CD4-positive, CD25-positive, alpha-beta regulatory T cell (primary cell): ENCODE measurements around the gene NIPAL3. TPM values are rescaled to one million over a fixed set of nuclear protein-coding genes. Genes with fewer than 3 reads are reported as not detected.

Experiments used
- ATAC-seq, 2 donors: fragments of 150-1000 bp; cut with Tn5 transposase; one replicate each; pipeline ENCODE4 v1.10.0; 2021; ENCODE audit warnings: low read depth in 2 of 2, moderate number of reproducible peaks in 2 of 2, moderate library complexity in 1 of 2
- DNase-seq, 3 donors: peaks; one replicate each; pipeline versions ENCODE4 v3.0.0 to v3.0.0-alpha.2; 2012 to 2022; ENCODE audit warnings: mixed read lengths in 1 of 3
- H3K27ac ChIP-seq: one replicate; pipeline ENCODE4 v1.7.0; 2013; ENCODE audit warnings: mild to moderate bottlenecking, low read length; ENCODE audit not compliant: insufficient read depth, poor library complexity, severe bottlenecking
- H3K27me3 ChIP-seq: one replicate; pipeline ENCODE4 v1.7.0; 2013; ENCODE audit warnings: low read length; ENCODE audit not compliant: control insufficient read depth, insufficient read depth
- H3K36me3 ChIP-seq: one replicate; pipeline ENCODE4 v1.7.0; 2013; ENCODE audit warnings: mild to moderate bottlenecking, low read length, moderate library complexity; ENCODE audit not compliant: control insufficient read depth, insufficient read depth
- H3K4me1 ChIP-seq: 2 replicates; pipeline ENCODE4 v1.7.0; 2013; ENCODE audit warnings: mild to moderate bottlenecking, low read length; ENCODE audit not compliant: insufficient read depth, control insufficient read depth, poor library complexity, severe bottlenecking
- H3K4me3 ChIP-seq: one replicate; pipeline ENCODE4 v1.7.0; 2013; ENCODE audit warnings: low read depth, mild to moderate bottlenecking, low read length, moderate library complexity
- H3K9me3 ChIP-seq, 2 experiments: 1 replicate in 1 of 2; 2 replicates in 1 of 2; pipeline ENCODE4 v1.7.0; 2013; ENCODE audit warnings: low read length in 2 of 2, mild to moderate bottlenecking in 1 of 2, moderate library complexity in 1 of 2; ENCODE audit not compliant: control insufficient read depth in 2 of 2
- H3K27ac Mint-ChIP-seq, 3 donors: one replicate each; pipeline ENCODE4 v1.8.0; 2020 to 2022; ENCODE audit warnings: mild to moderate bottlenecking in 3 of 3, mixed read lengths in 3 of 3, moderate library complexity in 2 of 3
- H3K27me3 Mint-ChIP-seq: one replicate; pipeline ENCODE4 v1.8.0; 2022; ENCODE audit warnings: mild to moderate bottlenecking, mixed read lengths
- H3K36me3 Mint-ChIP-seq: one replicate; pipeline ENCODE4 v1.8.0; 2020; ENCODE audit warnings: mixed read lengths
- H3K4me1 Mint-ChIP-seq, 4 donors: one replicate each; pipeline ENCODE4 v1.8.0; 2020 to 2022; ENCODE audit warnings: mixed read lengths in 4 of 4, mild to moderate bottlenecking in 1 of 4
- H3K4me3 Mint-ChIP-seq, 4 donors: one replicate each; pipeline ENCODE4 v1.8.0; 2020 to 2022; ENCODE audit warnings: mild to moderate bottlenecking in 4 of 4, mixed read lengths in 4 of 4, moderate library complexity in 3 of 4
- H3K9me3 Mint-ChIP-seq, 7 donors: one replicate each; pipeline ENCODE4 v1.8.0; 2020 to 2022; ENCODE audit warnings: mixed read lengths in 7 of 7, mild to moderate bottlenecking in 3 of 7, moderate library complexity in 2 of 7
- polyA plus RNA-seq, 4 donors: library from polyadenylated mRNA; unstranded; fragments of 300-500 nt; fragmentation: Illumina TruSeq; gene quantifications; one replicate each; pipeline ENCODE4 v1.2.3, GENCODE V29; 2021
- total RNA-seq: library from RNA; stranded (reverse); gene quantifications from one replicate; pipeline ENCODE4 v1.2.3, GENCODE V29; 2022

The NIPAL3 gene
- total and polyA plus RNA-seq, 5 donors from 2014 or later = 57.0 to 70.2 (median 63.0) TPM

DNA sequence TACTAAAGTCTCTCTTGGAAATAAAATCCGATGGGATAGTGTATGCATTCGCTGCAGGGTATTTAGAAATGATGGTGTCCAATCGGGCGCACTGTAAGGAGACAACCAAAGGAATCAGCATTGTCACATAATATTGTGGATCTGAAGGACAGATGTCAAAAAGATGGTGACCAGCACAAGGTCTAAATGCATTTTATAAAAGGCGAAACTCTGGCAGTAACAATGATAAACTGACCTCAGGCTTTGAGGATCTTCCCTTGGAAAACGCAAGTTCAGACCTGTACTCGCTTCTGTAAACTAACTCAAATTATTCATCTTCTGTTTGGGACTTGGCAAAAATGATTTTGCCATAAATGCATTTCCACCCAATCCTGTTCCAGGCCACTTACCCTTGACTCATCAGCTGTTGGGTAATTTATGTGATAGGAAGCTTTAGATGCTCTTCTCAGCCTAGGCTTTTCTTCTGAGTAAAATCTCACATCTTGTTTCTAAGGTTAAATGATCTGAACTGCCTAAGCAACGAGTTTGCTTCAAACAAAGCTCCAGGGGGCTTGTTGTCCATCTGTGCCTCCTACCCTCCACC lies 35.8 kb upstream of the NIPAL3 start:
- H3K27ac Mint-ChIP-seq = no peak overlapping the region
- Histone ChIP-seq H3K9me3 (no peaks in the 10 kb centered on the region), H3K4me3 (no peak overlapping the region), H3K27me3 (no peaks in the 10 kb centered on the region), H3K4me1 (peaks cover 5% of the 10 kb centered on the region), H3K27ac (no peak overlapping the region), H3K36me3 (peaks cover 5% of the 10 kb centered on the region)
- H3K4me1 Mint-ChIP-seq = peaks cover 6 to 18% (median 8%) of the 10 kb centered on the region in 4 donors
- no peaks in the 10 kb centered on the region for H3K27me3 Mint-ChIP-seq
- H3K36me3 Mint-ChIP-seq = peaks cover 22% of the 10 kb centered on the region
- DNase-seq = no peak
- ATAC-seq = no peak
- no peaks in the 10 kb centered on the region for H3K9me3 Mint-ChIP-seq
- H3K4me3 Mint-ChIP-seq = no peak overlapping the region

- Mint-ChIP-seq H3K36me3 (peaks cover 20% of the 10 kb centered on the region), H3K4me3 (no peak overlapping the region), H3K4me1 (peaks cover 11 to 25% (median 14%) of the 10 kb centered on the region in 4 donors), H3K27me3 (no peaks in the 10 kb centered on the region), H3K27ac (no peak overlapping the region), H3K9me3 (no peaks in the 10 kb centered on the region)
- H3K9me3 ChIP-seq = no peaks in the 10 kb centered on the region
- DNase-seq (no peak), ATAC-seq (no peak)
- H3K4me1 ChIP-seq = peaks cover 12% of the 10 kb centered on the region
- H3K36me3 ChIP-seq = peaks cover 5% of the 10 kb centered on the region
- no peak overlapping the region for H3K4me3 ChIP-seq
- no peaks in the 10 kb centered on the region for H3K27me3 ChIP-seq
- H3K27ac ChIP-seq = no peak overlapping the region
Observed at GRCh38 chr1:24380508-24380907, 35.1 kb upstream of the NIPAL3 start.

- H3K4me3 Mint-ChIP-seq = no peak overlapping the region
- ATAC-seq (no peak), DNase-seq (no peak)
- H3K27me3 Mint-ChIP-seq = no peaks in the 10 kb centered on the region
- Histone ChIP-seq H3K4me3 (no peak overlapping the region), H3K27me3 (no peaks in the 10 kb centered on the region), H3K36me3 (peaks cover 5% of the 10 kb centered on the region), H3K27ac (no peak overlapping the region), H3K9me3 (no peaks in the 10 kb centered on the region), H3K4me1 (peaks cover 18% of the 10 kb centered on the region)
- H3K9me3 Mint-ChIP-seq = no peaks in the 10 kb centered on the region
- peaks cover 11 to 29% (median 16%) of the 10 kb centered on the region in 4 donors for H3K4me1 Mint-ChIP-seq
- peak overlapping the region in 1 of 3 donors; percentile 33 for H3K27ac Mint-ChIP-seq
- H3K36me3 Mint-ChIP-seq = peaks cover 20% of the 10 kb centered on the region
Observed at GRCh38 chr1:24381256-24381655, 34.3 kb upstream of the NIPAL3 start.

GRCh38 chr1:24382165-24382577 lies 33.4 kb upstream of the NIPAL3 start:
- Histone ChIP-seq H3K36me3 (peaks cover 5% of the 10 kb centered on the region), H3K4me3 (no peak overlapping the region), H3K27ac (no peak overlapping the region), H3K9me3 (no peaks in the 10 kb centered on the region), H3K27me3 (no peaks in the 10 kb centered on the region), H3K4me1 (peaks cover 18% of the 10 kb centered on the region)
- ATAC-seq (no peak), DNase-seq (no peak)
- H3K27me3 Mint-ChIP-seq = no peaks in the 10 kb centered on the region
- H3K4me3 Mint-ChIP-seq = no peak overlapping the region
- no peak overlapping the region for H3K27ac Mint-ChIP-seq
- no peaks in the 10 kb centered on the region for H3K9me3 Mint-ChIP-seq
- peaks cover 11 to 34% (median 17%) of the 10 kb centered on the region in 4 donors for H3K4me1 Mint-ChIP-seq
- H3K36me3 Mint-ChIP-seq = peaks cover 20% of the 10 kb centered on the region

- Mint-ChIP-seq H3K4me1 (peaks cover 11 to 34% (median 17%) of the 10 kb centered on the region in 4 donors), H3K27ac (no peak overlapping the region), H3K4me3 (no peak overlapping the region), H3K27me3 (no peaks in the 10 kb centered on the region), H3K36me3 (peaks cover 16% of the 10 kb centered on the region), H3K9me3 (no peaks in the 10 kb centered on the region)
- H3K36me3 ChIP-seq = peaks cover 5% of the 10 kb centered on the region
- no peaks in the 10 kb centered on the region for H3K27me3 ChIP-seq
- peaks cover 18% of the 10 kb centered on the region for H3K4me1 ChIP-seq
- no peak overlapping the region for H3K27ac ChIP-seq
- DNase-seq (no peak), ATAC-seq (no peak)
- H3K9me3 ChIP-seq = no peaks in the 10 kb centered on the region
- H3K4me3 ChIP-seq = no peak overlapping the region
Observed at GRCh38 chr1:24383381-24383940, 32.1 kb upstream of the NIPAL3 start.

GRCh38 chr1:24384251-24385090 lies 31.1 kb upstream of the NIPAL3 start:
- DNase-seq (peak in 2 of 3 donors; percentile 18 to 89), ATAC-seq (peak; percentile 74 to 89)
- peak overlapping the region; percentile 42 for H3K27ac ChIP-seq
- H3K4me1 ChIP-seq = peaks cover 18% of the 10 kb centered on the region
- H3K4me3 Mint-ChIP-seq = peak overlapping the region in 3 of 4 donors; percentile 34 to 64 (median 59)
- no peaks in the 10 kb centered on the region for H3K36me3 ChIP-seq
- H3K27me3 Mint-ChIP-seq = no peaks in the 10 kb centered on the region
- H3K36me3 Mint-ChIP-seq = peaks cover 8% of the 10 kb centered on the region
- peaks cover 11 to 34% (median 17%) of the 10 kb centered on the region in 4 donors for H3K4me1 Mint-ChIP-seq
- peak overlapping the region; percentile 65 for H3K4me3 ChIP-seq
- H3K9me3 Mint-ChIP-seq = no peaks in the 10 kb centered on the region
- no peaks in the 10 kb centered on the region for H3K9me3 ChIP-seq
- no peaks in the 10 kb centered on the region for H3K27me3 ChIP-seq
- peak overlapping the region; percentile 67 to 92 (median 85) for H3K27ac Mint-ChIP-seq

DNA sequence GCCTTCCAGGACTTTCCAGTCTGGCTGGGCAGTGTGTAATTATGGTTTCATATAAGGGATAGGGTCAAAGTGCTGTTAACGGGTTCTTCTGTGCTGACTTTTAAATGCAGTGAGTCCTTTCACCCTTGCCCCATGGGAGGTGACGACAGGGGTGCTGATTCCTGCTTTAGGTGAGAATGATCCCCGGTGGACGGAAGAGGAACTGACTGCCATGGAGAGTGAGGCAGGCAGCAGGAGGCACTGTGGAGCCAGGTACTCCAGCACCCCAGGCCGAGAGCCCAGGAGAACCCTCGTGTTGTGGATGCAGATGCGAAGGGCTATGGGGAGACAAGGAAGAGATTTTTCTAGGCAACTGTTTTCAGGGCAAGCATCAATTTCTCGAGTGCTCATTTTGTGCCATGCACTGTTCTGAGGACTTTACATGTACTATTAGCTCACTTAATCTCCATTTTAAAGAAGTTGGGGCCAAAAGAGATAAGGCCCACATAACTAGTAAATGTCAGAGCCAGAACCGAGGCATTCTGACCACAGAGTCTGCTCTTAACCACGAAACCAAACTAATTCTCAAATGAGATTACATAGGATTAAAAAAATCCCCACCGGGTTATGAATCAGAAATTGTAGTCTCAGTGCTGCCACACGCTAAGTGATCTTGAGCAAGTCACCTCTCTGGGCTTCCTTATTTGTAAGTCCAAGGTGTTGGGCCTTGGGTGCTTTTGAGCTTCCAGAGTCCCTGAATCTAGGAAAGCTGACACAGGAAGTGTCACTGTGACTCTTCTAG lies 30.3 kb upstream of the NIPAL3 start:
- Histone ChIP-seq H3K4me3 (no peak overlapping the region), H3K36me3 (no peaks in the 10 kb centered on the region), H3K9me3 (no peaks in the 10 kb centered on the region), H3K27me3 (no peaks in the 10 kb centered on the region), H3K27ac (peak overlapping the region; percentile 42), H3K4me1 (peaks cover 18% of the 10 kb centered on the region)
- peaks cover 11 to 34% (median 18%) of the 10 kb centered on the region in 4 donors for H3K4me1 Mint-ChIP-seq
- H3K36me3 Mint-ChIP-seq = peaks cover 3% of the 10 kb centered on the region
- ATAC-seq = no peak
- peak; percentile 20 to 59 (median 30) for DNase-seq
- no peaks in the 10 kb centered on the region for H3K27me3 Mint-ChIP-seq
- peak overlapping the region in 1 of 4 donors; percentile 5 for H3K4me3 Mint-ChIP-seq
- peak overlapping the region in 2 of 3 donors; percentile 55 to 67 for H3K27ac Mint-ChIP-seq
- no peaks in the 10 kb centered on the region for H3K9me3 Mint-ChIP-seq
